WTC11 (cell line): ENCODE data around the gene PIGS. TPM values are rescaled to one million over a fixed set of nuclear protein-coding genes. Genes with fewer than 3 reads are reported as not detected.

Experiments used
- ATAC-seq: fragments of 200-7000 bp; cut with Tn5 transposase; 2 replicates; pipeline ENCODE4 v1.10.0; 2021; ENCODE audit warnings: mild to moderate bottlenecking, moderate library complexity
- Bru-seq: library from RNA; stranded (reverse); fragments of 400-500 nt; gene quantifications from one replicate; lab custom pipeline; 2021; lab: Mats Ljungman, UMichigan
- CTCF ChIA-PET: fragments of 300-600 bp; sonication (Branson Sonifier 250); formaldehyde crosslinking; loops from one replicate; lab custom pipeline; 2021; ENCODE audit warnings: antibody characterized with exemption; lab: Charles Lee
- POLR2A ChIA-PET: fragments of 350-600 bp; sonication (Branson Sonifier 250); formaldehyde crosslinking; loops from one replicate; lab custom pipeline; 2021; ENCODE audit warnings: antibody characterized with exemption; lab: Charles Lee
- DNase-seq: peaks from one replicate; pipeline ENCODE4 v3.0.0; 2021; ENCODE audit warnings: low spot score
- H3K27ac Mint-ChIP-seq: 2 replicates; pipeline ENCODE4 v1.8.0; 2021; ENCODE audit warnings: mixed read lengths
- H3K27me3 Mint-ChIP-seq: 2 replicates; pipeline ENCODE4 v1.8.0; 2021; ENCODE audit warnings: low read depth, mild to moderate bottlenecking, moderate library complexity, mixed read lengths
- H3K36me3 Mint-ChIP-seq: 2 replicates; pipeline ENCODE4 v1.8.0; 2021; ENCODE audit warnings: mixed read lengths
- H3K4me1 Mint-ChIP-seq: 2 replicates; pipeline ENCODE4 v1.8.0; 2022; ENCODE audit warnings: mixed read lengths
- H3K4me3 Mint-ChIP-seq: 2 replicates; pipeline ENCODE4 v1.8.0; 2021; ENCODE audit warnings: mild to moderate bottlenecking, moderate library complexity, mixed read lengths
- H3K9me3 Mint-ChIP-seq: 2 replicates; pipeline ENCODE4 v1.8.0; 2021; ENCODE audit warnings: mixed read lengths
- CREM ChIP-seq: sonication (generic); formaldehyde crosslinking; IDR thresholded peaks from 2 replicates; pipeline ENCODE4 v1.8.1; 2022; ENCODE audit warnings: mild to moderate bottlenecking, missing genetic modification reagents, moderate library complexity
- ELF4 ChIP-seq: sonication (generic); formaldehyde crosslinking; IDR thresholded peaks from 2 replicates; pipeline ENCODE4 v1.8.1; 2022; ENCODE audit warnings: low read depth, mild to moderate bottlenecking, moderate library complexity, missing genetic modification reagents
- KAT7 ChIP-seq: sonication (generic); formaldehyde crosslinking; IDR thresholded peaks from 2 replicates; pipeline ENCODE4 v1.8.1; 2023; ENCODE audit warnings: missing genetic modification reagents, mild to moderate bottlenecking, borderline replicate concordance
- NR3C1 ChIP-seq: sonication (generic); formaldehyde crosslinking; conservative IDR thresholded peaks from 2 replicates; pipeline ENCODE4 v1.8.1; 2023; ENCODE audit warnings: low read depth, mild to moderate bottlenecking, missing genetic modification reagents
- PRRX2 ChIP-seq: fragments of 250-450 bp; sonication (Bioruptor Pico); IDR thresholded peaks from 2 replicates; pipeline ENCODE4 v1.8.0; 2021; ENCODE audit warnings: mild to moderate bottlenecking
- RELA ChIP-seq: sonication (generic); formaldehyde crosslinking; IDR thresholded peaks from 2 replicates; pipeline ENCODE4 v1.8.1; 2022; ENCODE audit warnings: missing genetic modification reagents, mild to moderate bottlenecking, borderline replicate concordance
- SP1 ChIP-seq: sonication (generic); formaldehyde crosslinking; conservative IDR thresholded peaks from 2 replicates; pipeline ENCODE4 v1.8.1; 2022; ENCODE audit warnings: missing genetic modification reagents
- TP53 ChIP-seq: sonication (generic); formaldehyde crosslinking; IDR thresholded peaks from 2 replicates; pipeline ENCODE4 v1.8.1; 2023; ENCODE audit warnings: mild to moderate bottlenecking, missing genetic modification reagents
- ZNF671 ChIP-seq: fragments of 250-450 bp; sonication (Bioruptor Pico); IDR thresholded peaks from 2 replicates; pipeline ENCODE4 v1.8.0; 2021; ENCODE audit warnings: mild to moderate bottlenecking
- long read RNA-seq, 3 experiments: library from RNA in 1 of 3; library from capped mRNA in 1 of 3; library from polyadenylated mRNA in 1 of 3; unstranded in 2 of 3; stranded (forward) in 1 of 3; transcript quantifications; one replicate each; pipeline ENCODE4 v2.0.0, GENCODE V29; 2021
- total RNA-seq: library from RNA; stranded (reverse); gene quantifications from 3 replicates; pipeline ENCODE4 v1.2.3, GENCODE V29; 2021
- TF ChIP-seq, protein P1 (sequence below): sonication (generic); formaldehyde crosslinking; IDR thresholded peaks from 2 replicates; pipeline ENCODE4 v1.8.1; 2022; ENCODE audit warnings: mild to moderate bottlenecking, moderate library complexity, missing genetic modification reagents
- TF ChIP-seq, protein P2 (sequence below): sonication (generic); formaldehyde crosslinking; IDR thresholded peaks from 2 replicates; pipeline ENCODE4 v1.8.1; 2023; ENCODE audit warnings: mild to moderate bottlenecking, missing genetic modification reagents
- TF ChIP-seq, protein P3 (sequence below): sonication (generic); formaldehyde crosslinking; IDR thresholded peaks from 2 replicates; pipeline ENCODE4 v1.8.0; 2022; ENCODE audit warnings: missing genetic modification reagents
- TF ChIP-seq, protein P4 (sequence below): sonication (generic); formaldehyde crosslinking; IDR thresholded peaks from 2 replicates; pipeline ENCODE4 v1.8.1; 2022; ENCODE audit warnings: missing genetic modification reagents, borderline replicate concordance
- TF ChIP-seq, protein P5 (sequence below): sonication (generic); formaldehyde crosslinking; conservative IDR thresholded peaks from 2 replicates; pipeline ENCODE4 v1.8.1; 2022; ENCODE audit warnings: mild to moderate bottlenecking, missing genetic modification reagents
- TF ChIP-seq, protein P6 (sequence below): sonication (generic); formaldehyde crosslinking; IDR thresholded peaks from 2 replicates; pipeline ENCODE4 v1.8.0; 2022; ENCODE audit warnings: mild to moderate bottlenecking, missing genetic modification reagents
- TF ChIP-seq, protein P7 (sequence below): sonication (generic); formaldehyde crosslinking; IDR thresholded peaks from 2 replicates; pipeline ENCODE4 v1.8.0; 2022; ENCODE audit warnings: mild to moderate bottlenecking, missing genetic modification reagents
- TF ChIP-seq, protein P8 (sequence below): sonication (generic); formaldehyde crosslinking; IDR thresholded peaks from 2 replicates; pipeline ENCODE4 v1.8.0; 2023; ENCODE audit warnings: missing genetic modification reagents

The PIGS gene
- total RNA-seq (50.6 to 55.0 TPM (median 54.6 TPM) in 3 replicates), Bru-seq, nascent RNA (percentile 68 among the genes with signal in this experiment)
- long read RNA-seq, experiment 1, transcript PIGS-201 (11 exons, 2,397 nt), result minor isoform, 6 of 290 reads
- long read RNA-seq, experiment 1, transcript PIGS-203 (11 exons, 2,815 nt), result minor isoform, 66 of 290 reads
- long read RNA-seq, experiment 1, transcript PIGS-202 (12 exons, 2,877 nt), result major isoform, 167 of 290 reads
- long read RNA-seq, experiment 1, partial matches to known transcripts, result 19 of 290 reads
- long read RNA-seq, experiment 1, other reads (novel, unspliced or antisense), result 26 of 290 reads
- long read RNA-seq, experiment 2, transcript PIGS-203 (11 exons, 2,815 nt), result minor isoform, 9 of 67 reads
- long read RNA-seq, experiment 2, transcript PIGS-202 (12 exons, 2,877 nt), result major isoform, 34 of 67 reads
- long read RNA-seq, experiment 2, partial matches to known transcripts, result 8 of 67 reads
- long read RNA-seq, experiment 2, other reads (novel, unspliced or antisense), result 13 of 67 reads
- long read RNA-seq, experiment 3, transcript PIGS-203 (11 exons, 2,815 nt), result minor isoform, 10 of 34 reads
- long read RNA-seq, experiment 3, transcript PIGS-202 (12 exons, 2,877 nt), result major isoform, 12 of 34 reads
- long read RNA-seq, experiment 3, partial matches to known transcripts, result 7 of 34 reads
- long read RNA-seq, experiment 3, other reads (novel, unspliced or antisense), result 5 of 34 reads

DNA sequence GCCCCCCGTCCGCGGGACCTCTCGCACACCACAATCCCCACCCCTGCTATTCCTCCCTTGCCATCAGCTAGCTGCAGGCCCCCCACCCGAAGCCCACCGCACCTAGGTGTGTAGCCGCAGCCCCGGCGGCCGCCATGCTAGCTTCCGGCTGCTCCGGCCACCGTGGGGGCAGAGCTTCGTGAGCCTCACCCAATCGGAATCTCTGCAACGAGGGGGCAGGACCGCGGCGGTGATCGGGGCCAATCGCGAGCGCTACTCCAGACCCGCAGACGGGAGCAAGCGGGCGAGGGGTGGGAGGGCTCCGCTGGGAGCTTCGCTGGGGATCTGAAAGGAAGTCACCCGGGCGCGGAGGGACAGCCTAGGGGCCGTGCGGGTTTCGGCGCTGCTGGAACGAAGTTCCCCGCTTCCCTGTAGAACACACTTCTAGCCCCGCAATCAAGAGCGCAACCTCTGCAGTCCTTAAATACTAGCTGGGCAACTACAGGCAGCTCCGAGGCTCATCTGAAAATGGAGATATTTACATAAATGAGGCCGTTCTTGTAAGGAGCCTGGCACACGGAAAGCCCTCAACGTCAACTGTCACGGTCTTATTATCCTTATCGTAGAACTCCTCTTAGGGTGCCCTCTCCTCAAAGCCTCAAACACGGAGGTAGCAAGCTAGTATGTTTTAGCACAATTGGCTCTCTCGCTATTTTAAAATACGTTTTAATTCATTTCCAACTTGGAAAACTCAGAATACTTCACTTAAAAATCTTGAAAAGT lies at the start of gene PIGS:
TSS of gene PIGS (minus strand) at position 164 of the 762 bp plus-strand sequence. CDS start at position 136, 28 bp downstream.
- Mint-ChIP-seq H3K4me3 (peak within 1 kb of the TSS; percentile 91), H3K4me1 (peaks cover 20% of the 10 kb centered on the region), H3K9me3 (no peaks in the 10 kb centered on the region), H3K36me3 (peaks cover 25% of the 10 kb centered on the region), H3K27ac (peak within 1 kb of the TSS; percentile 87), H3K27me3 (peaks cover 3% of the 10 kb centered on the region; the same call in 1 of the 2 replicates)
- ChIA-PET POLR2A (interaction anchor here (0.7 to 1.7 kb wide), 7 partner anchors 19 to 380 kb away, joined by 3 to 8 read pairs (median 3); partner anchors contain the start of genes PHF12, POLDIP2, PROCA1 and RPL23A), CTCF (interaction anchor here (0.6 to 4.9 kb wide), 14 partner anchors 20 to 308 kb away, joined by 3 to 26 read pairs (median 5); partner anchors contain the start of genes BLTP2, RPL23A, RSKR and SDF2)
- peak; percentile 98 for DNase-seq
- ATAC-seq, result peak; percentile 98
- TF ChIP-seq RELA (CRISPR knock-in tag) (no peak), KAT7 (CRISPR knock-in tag) (peak; percentile 26; the same call in 1 of the 2 replicates), PRRX2 (CRISPR knock-in tag) (no peak), ZNF671 (CRISPR knock-in tag) (no peak), NR3C1 (no peak), ELF4 (CRISPR knock-in tag) (no peak), TP53 (CRISPR knock-in tag) (no peak), CREM (no peak), SP1 (peak; percentile 87)
- TF ChIP-seq, protein P1, sequence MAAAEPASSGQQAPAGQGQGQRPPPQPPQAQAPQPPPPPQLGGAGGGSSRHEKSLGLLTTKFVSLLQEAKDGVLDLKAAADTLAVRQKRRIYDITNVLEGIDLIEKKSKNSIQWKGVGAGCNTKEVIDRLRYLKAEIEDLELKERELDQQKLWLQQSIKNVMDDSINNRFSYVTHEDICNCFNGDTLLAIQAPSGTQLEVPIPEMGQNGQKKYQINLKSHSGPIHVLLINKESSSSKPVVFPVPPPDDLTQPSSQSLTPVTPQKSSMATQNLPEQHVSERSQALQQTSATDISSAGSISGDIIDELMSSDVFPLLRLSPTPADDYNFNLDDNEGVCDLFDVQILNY (CRISPR knock-in tag), result no peak
- TF ChIP-seq, protein P2, sequence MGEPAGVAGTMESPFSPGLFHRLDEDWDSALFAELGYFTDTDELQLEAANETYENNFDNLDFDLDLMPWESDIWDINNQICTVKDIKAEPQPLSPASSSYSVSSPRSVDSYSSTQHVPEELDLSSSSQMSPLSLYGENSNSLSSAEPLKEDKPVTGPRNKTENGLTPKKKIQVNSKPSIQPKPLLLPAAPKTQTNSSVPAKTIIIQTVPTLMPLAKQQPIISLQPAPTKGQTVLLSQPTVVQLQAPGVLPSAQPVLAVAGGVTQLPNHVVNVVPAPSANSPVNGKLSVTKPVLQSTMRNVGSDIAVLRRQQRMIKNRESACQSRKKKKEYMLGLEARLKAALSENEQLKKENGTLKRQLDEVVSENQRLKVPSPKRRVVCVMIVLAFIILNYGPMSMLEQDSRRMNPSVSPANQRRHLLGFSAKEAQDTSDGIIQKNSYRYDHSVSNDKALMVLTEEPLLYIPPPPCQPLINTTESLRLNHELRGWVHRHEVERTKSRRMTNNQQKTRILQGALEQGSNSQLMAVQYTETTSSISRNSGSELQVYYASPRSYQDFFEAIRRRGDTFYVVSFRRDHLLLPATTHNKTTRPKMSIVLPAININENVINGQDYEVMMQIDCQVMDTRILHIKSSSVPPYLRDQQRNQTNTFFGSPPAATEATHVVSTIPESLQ (CRISPR knock-in tag), result no peak
- TF ChIP-seq, protein P3, sequence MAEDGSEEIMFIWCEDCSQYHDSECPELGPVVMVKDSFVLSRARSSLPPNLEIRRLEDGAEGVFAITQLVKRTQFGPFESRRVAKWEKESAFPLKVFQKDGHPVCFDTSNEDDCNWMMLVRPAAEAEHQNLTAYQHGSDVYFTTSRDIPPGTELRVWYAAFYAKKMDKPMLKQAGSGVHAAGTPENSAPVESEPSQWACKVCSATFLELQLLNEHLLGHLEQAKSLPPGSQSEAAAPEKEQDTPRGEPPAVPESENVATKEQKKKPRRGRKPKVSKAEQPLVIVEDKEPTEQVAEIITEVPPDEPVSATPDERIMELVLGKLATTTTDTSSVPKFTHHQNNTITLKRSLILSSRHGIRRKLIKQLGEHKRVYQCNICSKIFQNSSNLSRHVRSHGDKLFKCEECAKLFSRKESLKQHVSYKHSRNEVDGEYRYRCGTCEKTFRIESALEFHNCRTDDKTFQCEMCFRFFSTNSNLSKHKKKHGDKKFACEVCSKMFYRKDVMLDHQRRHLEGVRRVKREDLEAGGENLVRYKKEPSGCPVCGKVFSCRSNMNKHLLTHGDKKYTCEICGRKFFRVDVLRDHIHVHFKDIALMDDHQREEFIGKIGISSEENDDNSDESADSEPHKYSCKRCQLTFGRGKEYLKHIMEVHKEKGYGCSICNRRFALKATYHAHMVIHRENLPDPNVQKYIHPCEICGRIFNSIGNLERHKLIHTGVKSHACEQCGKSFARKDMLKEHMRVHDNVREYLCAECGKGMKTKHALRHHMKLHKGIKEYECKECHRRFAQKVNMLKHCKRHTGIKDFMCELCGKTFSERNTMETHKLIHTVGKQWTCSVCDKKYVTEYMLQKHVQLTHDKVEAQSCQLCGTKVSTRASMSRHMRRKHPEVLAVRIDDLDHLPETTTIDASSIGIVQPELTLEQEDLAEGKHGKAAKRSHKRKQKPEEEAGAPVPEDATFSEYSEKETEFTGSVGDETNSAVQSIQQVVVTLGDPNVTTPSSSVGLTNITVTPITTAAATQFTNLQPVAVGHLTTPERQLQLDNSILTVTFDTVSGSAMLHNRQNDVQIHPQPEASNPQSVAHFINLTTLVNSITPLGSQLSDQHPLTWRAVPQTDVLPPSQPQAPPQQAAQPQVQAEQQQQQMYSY, result no peak
- TF ChIP-seq, protein P4, sequence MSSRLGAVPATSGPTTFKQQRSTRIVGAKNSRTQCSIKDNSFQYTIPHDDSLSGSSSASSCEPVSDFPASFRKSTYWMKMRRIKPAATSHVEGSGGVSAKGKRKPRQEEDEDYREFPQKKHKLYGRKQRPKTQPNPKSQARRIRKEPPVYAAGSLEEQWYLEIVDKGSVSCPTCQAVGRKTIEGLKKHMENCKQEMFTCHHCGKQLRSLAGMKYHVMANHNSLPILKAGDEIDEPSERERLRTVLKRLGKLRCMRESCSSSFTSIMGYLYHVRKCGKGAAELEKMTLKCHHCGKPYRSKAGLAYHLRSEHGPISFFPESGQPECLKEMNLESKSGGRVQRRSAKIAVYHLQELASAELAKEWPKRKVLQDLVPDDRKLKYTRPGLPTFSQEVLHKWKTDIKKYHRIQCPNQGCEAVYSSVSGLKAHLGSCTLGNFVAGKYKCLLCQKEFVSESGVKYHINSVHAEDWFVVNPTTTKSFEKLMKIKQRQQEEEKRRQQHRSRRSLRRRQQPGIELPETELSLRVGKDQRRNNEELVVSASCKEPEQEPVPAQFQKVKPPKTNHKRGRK, result 0 out of 2 replicates have a peak, but pooled peaks have one; percentile 27
- TF ChIP-seq, protein P5, sequence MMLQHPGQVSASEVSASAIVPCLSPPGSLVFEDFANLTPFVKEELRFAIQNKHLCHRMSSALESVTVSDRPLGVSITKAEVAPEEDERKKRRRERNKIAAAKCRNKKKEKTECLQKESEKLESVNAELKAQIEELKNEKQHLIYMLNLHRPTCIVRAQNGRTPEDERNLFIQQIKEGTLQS (CRISPR knock-in tag), result no peak
- TF ChIP-seq, protein P6, sequence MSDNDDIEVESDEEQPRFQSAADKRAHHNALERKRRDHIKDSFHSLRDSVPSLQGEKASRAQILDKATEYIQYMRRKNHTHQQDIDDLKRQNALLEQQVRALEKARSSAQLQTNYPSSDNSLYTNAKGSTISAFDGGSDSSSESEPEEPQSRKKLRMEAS (CRISPR knock-in tag), result no peak
- TF ChIP-seq, protein P7, sequence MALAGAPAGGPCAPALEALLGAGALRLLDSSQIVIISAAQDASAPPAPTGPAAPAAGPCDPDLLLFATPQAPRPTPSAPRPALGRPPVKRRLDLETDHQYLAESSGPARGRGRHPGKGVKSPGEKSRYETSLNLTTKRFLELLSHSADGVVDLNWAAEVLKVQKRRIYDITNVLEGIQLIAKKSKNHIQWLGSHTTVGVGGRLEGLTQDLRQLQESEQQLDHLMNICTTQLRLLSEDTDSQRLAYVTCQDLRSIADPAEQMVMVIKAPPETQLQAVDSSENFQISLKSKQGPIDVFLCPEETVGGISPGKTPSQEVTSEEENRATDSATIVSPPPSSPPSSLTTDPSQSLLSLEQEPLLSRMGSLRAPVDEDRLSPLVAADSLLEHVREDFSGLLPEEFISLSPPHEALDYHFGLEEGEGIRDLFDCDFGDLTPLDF (CRISPR knock-in tag), result no peak
- TF ChIP-seq, protein P8, sequence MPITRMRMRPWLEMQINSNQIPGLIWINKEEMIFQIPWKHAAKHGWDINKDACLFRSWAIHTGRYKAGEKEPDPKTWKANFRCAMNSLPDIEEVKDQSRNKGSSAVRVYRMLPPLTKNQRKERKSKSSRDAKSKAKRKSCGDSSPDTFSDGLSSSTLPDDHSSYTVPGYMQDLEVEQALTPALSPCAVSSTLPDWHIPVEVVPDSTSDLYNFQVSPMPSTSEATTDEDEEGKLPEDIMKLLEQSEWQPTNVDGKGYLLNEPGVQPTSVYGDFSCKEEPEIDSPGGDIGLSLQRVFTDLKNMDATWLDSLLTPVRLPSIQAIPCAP (CRISPR knock-in tag), result 0 out of 2 replicates have a peak, but pooled peaks have one; percentile 35
